ELF-1 (cell line): Measurements from ENCODE around the gene LGALS8.

Experiments used
- DNase-seq: peaks from one replicate; pipeline ENCODE4 v3.0.0-alpha.2; 2016; ENCODE audit warnings: low read depth, low spot score

Gene LGALS8

DNA sequence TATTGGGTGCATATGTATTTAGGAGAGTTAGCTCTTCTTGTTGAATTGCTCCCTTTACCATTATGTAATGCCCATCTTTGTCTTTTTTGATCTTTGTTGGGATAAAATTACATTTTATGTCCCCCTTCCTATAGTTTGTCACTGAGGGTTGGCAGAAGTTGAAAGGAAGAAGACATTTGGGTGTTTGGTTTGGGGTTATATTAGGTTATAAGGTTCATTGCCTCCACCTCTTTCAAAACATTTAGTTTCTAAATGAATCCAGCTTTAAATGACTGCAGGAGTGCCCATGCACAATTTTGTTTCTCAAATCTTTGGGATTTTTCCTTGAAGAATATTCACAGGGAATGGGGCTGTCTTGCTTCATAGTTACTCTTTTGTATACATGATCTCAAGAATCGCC, 14.6 kb upstream of the LGALS8 start:
- no peak for DNase-seq

DNA sequence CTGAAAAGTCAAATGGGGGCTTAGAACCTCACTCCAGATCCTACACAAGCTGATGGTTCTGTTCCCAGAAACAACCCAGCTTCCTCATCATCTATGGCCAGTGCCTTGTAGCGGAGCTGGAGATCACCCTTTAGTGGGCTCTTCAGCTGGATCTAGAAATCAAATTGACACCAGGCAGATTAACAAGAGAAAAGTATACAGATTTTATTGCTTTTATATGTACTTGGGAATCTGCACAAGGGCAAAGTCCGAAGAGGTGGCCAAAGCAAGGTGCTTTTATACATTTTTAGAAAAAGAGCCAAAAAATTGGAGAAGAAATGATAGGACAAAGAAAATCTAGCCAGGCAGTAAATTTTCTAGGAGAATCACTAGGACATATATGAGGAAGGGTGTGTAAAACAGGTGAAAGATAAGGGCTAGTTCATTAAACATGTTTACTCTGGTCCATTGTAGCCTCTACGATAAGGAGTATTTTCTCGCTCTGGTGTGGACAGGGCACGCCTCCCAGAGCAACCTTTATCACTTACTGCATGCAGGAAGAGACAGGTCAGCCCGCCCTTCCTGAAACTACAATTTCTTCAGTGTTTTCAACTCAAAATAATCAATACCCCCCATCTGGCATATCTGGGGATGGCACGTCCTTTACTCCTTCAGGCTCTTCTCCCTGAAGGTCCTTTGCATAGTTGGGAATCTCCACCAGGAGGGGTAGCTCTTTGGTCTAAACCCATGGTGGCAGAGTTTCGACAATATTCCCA, 14.0 kb upstream of the LGALS8 start:
- DNase-seq = no peak

DNA sequence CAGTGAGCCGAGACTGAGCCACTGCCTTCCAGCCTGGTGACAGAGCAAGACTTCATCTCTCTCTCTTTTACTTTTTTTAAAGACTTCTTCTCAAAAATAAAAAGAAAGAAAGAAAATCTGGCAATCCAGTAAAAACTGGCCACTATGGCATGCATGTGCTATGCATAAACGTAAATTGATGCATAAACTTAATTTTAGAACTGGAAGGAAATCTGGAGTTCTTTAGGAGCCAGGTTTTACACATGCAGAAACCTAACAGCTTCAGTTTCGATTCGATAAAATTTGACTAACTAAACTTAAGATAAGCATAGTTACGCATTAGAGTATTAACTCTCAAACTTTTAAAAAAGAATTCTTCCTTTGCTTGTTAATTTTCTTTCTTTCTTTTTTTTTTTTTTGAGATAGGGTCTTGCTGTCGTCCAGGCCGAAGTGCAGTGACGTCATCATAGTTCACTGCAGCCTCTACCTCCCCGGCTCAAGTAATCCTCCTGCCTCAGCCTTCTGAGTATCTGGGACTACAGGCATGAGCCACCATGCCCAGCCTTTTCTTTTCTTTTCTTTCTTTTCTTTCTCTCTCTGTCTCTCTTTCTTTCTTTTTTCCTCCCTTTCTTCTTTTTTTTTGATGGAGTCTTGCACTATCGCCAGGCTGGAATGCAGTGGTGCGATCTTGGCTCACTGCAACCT, 11.9 kb upstream of the LGALS8 start:
- no peak for DNase-seq

DNA sequence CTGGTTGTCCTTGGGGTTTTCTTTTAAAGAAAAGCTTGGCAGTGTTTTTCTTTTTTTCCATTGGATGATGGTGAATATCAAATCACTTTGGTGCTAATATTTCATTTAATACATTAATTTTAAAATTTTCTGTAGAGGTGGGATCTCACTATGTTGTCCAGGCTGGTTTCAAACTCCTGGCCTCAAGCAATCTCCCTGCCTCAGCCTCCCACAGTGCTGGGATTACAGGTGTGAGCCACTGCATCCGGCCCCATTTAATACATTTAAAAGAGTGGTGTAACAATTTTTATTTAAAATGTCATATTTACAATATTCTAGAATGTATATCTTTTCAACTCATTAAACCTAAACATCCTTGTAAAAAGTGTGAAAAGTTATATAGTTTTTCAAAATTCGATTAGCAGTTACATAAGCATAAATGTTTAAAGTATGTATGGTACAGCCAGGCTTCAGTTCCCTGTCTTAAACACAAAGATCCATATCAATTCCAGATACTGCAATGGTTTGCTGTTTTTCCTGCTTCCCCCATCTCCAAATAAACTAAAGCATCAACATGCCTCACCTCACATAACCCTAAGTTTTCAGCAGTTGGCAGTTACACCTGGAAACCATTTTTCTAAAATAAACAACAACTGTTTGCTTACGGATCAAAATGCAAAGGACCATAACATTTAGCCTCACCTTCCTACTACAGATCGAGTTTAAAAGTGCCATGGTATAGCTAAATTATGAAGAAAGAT, 8.9 kb upstream of the LGALS8 start:
- DNase-seq = no peak

DNA sequence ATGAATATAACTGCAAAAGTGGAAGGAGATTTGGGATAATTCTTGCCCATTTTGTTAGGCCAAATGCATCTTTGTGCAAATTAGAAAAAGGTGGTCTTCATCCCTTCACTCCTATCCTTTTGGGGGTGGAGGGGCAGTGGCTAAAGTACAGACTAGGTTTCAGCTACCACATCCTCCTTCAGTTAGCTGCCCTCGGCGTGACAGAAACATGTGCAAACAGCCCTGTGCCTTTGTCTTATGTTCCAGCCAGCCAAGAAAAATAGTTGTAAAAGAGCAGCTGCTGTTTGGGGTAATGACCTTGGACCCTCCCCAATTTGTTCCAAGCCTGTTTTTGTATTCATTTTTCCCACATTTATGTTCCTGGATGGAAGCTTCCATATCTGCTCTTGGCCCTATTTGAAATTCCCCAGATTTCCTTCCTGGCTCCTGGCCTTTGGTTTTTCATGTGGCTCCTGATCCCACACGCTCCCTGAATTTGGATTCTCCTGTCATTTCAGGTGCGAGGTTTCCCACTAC, 8.3 kb upstream of the LGALS8 start:
- no peak for DNase-seq

DNA sequence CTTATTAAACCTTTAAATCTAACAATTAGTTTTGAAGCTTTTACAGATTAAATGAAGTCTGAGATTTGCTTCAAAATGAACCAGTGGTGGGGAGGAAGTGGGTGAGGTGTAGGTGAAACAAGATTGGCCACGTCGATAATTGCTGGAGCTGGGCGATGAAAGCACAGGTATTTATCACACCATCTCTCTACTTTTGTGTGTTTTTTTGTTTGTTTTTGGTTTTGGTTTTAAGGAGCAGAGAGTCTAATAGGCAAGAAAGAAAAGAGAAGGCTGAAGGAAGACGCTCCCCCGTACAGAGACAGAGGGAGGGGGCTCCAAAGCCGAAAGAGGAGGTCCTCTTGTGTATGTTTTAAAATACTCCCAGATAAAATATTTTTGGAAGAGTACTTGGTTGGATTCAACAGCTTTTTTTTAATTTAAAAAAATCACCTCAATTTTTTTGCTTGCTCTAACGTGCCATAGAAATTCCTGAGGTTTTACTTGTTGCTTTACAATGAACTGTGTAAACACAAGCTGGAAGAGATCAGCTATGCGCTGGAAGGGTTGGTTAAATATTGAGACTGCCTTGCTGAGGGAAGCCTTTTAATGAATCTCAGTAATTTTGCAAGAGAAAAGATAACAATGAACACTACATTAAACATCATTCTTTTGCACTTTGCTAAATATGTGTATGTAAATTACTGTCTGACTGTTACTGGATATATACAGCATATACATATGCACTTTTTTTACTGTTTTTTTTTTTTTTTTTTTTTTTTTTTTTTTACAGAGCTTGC, 6.7 kb upstream of the LGALS8 start:
- no peak for DNase-seq

DNA sequence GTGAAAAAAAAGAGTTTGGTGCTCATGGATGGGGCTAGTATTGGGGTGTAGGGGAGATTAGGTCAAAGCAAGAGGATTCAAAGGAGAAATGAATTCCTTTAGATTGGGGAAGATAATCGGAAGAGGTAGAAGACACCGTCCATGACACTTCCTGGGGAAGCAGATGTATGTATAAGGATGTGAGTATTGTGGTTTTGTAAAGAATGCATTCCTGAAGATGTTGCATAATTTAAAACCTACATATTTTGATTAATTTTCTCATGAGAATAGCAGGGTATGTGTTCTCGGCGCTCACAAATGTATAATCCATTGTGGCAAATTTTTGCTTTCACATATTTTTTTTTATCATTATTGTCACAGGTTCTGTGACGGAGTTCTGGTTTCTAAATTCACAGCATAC, 5.5 kb upstream of the LGALS8 start:
- DNase-seq = no peak

DNA sequence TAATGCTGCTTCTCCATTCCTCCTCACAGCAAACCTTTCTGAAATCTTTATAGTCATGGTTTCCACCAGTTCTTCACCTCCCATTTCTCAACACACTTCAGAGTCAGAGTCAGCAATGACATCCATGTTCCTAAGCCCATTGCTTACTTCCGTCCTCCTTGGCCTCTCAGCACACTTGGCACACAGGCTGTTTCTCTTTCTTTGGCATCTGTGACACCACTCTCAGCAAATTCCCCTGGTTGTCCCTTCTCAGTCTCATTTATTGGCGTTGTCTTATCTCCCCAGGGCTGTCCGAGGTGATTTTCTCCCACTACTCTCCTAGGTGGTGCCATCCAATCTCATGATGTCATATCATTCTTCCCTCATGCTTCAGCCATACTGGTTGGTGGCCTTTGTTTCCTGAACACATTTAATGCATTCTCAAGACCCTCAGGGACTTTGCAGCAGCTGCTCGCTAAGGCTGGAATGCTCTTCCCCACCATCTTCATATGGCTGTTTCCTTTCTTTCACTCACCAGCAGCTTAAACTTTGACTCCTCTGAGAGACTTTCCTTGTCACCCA, 3.3 kb upstream of the LGALS8 start:
- DNase-seq = peak; percentile 52

DNA sequence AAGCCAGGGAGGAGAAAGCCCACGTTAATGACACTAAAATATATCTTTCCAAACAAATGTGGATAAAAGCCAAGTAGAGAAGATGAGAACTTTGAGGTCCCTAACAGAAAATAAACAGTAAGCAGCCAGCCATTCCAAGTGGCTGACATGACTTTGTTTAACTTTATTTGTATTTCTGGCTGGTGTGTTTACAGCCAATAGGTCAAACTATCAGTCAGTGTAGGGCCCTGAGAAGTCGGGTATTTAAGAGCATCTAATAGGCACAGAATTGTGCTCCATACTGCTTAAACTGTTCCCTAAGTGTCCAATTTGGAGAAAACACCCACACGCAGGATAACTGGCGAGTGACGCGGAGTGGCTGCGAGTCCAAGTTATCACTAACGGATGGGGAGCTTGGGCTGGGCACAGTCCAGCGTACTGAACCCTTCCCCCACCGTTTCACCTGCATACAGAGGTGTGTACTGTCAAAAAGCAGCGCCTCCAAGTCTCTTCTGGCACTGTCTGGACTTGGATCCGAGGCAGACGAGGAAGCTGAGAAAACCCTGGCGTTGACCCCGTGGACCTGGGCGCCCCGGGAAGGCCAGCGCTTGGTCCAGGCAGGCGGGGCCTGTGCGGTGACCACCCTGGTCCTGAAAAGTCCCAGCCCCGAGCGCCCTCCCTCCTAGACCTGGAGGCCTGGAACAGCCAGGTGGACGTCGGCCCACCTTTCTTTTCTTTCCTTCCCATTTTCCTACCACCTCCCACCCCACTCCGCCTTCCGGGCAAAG, 662 bp upstream of the LGALS8 start:
- peak; percentile 40 for DNase-seq

DNA sequence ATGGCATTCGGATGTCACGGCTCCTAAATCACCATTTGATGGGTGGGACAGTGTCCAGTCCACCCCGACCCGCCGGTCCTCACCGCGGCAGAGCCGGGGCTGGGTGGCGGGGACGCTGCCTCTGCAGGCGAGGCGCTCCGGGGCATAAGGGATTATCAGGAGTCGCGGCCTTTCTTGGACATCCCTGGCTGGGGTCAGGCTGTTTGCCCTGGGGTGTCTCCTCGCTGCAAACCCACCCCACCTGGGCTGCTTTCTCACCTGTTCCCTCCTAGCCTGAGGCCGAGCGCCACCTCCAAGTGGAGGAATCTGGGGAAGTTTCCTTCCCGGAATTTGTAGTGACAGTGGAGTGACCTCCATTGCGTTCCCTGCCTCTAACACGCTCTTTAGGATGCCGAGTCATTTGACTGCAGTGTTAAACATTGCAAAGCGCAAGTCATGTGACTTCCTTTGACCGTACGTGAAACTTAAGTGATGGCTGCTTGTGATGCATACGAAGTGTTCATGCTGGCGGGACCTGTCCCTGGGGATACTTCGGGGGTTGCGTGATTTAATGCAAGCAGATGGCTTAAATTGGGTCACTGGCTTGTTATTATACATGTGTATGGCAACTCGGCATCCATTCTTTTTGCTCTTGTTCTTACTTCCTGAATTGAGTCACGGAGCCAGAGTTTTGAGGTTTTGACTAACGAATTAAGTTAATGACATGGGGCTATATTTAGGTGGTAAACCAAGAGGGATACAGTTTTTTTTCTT, 536 bp downstream of the LGALS8 start:
- peak; percentile 79 for DNase-seq

DNA sequence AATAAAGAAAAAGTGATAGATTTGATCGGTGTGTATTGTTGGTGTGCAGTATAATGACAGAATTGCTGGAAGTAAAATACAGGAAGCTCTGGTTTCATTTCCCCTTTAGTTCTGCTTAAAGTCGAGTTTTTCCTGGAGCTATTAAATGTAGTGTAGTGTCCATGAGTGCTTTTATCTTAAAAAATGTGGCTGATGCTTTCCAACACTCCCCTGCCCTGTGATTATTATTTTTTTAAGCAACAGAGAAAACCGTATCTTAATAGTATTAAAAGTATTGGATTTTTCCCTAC, 1.1 kb downstream of the LGALS8 start:
- no peak for DNase-seq

DNA sequence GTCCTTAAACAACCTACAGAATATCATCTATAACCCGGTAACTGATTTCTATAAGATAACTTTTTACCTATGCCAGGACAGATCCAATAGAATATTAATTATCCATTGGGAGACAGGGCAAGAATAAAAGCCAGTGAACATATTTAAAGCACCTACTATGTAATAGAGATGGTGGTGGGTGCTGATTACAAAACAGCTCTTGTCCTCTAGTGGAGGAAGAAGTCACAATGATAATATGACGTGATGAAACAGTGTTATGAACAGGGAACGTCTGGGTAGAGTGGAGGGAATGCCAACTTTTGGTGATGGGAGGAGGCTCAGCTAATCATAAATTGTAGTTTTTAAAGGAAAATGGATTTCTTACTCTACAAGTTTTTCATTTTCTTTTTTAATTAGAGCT, 2.3 kb downstream of the LGALS8 start:
- DNase-seq = no peak

DNA sequence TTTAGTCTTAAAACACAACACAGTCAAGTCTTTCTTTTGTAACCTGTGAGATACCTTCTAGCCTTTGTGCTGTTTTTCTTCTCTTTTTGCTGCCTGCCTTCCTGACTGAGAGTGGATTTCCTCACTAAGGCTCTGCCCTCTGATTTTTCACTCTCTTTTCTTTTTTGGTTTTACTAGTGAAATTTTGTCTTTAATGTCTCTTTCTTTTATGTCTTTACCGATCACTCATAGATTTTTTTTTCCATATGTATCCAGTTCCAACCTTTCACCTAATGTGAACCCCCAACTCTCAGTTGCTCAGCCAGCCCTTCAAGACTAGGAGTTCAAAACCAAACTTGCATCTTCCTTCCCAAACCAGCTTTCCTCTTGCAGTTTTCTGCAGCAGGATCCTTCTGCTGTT, 6.5 kb downstream of the LGALS8 start:
- DNase-seq = no peak

DNA sequence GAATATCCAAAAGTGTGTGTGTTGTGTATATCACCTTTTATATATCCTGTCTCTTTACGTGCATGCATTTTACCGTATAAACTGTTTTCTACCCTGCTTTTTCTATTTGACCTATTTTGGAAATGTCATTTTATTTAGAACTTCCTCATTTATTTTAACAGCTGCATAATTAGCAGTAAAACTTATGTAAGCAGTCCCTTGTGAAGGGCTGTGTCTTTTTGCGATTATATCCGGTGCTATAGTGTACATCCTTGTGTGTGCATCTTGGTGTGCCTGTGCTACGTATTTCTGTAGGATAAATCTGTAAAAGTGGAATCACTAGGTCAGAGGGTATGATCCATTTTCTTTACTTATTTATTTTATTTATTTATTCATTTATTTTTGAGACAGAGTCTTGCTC, 7.2 kb downstream of the LGALS8 start:
- no peak for DNase-seq

DNA sequence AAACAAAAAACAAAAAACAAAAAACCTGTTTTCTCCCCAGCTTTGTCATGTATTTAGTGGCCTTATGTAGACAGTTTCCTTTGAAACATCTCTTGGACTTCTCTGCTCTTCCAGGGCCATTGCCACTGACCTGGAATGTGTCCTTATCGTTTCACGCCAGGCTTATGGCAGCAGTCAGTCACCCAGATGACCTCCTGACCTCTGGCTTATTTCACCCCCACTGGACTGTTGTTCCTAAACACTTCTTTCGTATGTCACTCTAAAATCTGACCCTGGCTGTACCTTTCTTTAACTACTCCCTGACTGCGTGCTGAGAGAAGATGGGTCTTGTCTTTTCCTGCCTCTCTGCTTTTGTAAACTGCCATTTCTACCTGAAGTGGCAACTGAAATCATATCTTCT, 9.1 kb downstream of the LGALS8 start:
- DNase-seq = no peak

DNA sequence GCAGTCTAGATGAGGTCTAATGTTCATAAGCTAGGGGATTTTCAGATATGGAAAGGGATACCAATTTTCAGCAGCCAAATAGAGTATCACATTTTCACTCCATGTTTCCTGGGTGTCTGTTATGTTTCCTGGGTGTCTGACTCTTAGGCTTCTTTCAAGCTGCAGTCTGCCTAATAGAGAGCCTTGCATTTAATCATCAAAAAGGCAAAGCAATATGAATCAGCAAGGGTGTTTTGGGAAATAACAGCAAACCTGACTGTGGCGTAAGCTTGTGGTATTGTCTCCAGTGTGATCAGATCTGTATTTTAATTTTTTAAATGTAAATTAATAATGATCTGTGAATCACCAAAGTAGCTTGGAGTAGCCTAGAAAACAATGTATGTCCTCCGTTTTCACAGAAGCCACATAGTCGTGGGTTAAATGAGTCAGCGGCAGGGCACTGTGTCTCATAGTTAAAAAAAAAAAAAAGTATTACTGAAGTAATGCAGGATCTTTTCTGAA, 10.4 kb downstream of the LGALS8 start:
- no peak for DNase-seq

DNA sequence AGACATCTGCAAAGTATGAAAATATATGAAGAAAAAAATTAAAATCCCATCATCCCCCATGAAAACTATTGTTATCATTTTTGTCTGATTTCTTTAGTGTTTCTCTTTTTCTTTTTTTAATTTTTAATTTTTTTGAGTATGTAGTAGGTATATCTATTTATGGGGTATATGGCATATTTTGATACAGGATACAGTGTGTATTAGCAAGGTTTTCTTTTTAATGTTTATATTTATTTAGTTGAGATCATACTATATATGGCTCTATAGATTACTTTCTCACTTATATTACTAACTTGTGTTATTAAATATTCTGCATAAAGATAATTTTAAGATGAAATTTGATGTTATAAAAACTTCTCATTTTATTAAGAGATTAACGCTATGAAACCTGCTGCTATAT, 11.4 kb downstream of the LGALS8 start:
- no peak for DNase-seq

DNA sequence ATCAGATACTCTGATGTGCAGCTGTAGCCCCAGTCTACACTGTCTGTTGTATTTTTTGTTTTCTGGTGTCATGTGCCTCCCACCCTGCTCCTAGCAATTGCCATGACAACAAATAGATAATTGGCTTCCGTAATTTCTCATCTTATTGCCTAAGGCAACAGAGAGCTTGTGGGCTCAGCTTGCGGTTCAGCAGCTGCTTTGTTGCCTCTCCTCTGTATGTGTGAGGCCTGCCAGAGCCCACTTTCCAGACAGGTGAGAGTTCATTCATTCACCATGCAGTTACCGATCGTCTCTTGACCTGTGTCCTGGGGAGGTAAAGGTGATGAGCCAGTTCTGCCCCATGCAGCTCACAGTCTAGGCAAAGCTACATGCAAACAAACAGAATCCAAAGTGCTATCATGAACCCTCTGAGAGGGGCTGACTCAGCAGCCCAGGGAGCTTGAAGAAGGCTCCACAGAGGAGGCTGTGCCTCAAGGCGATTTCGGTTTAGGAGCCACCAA, 11.9 kb downstream of the LGALS8 start:
- DNase-seq = peak; percentile 71

DNA sequence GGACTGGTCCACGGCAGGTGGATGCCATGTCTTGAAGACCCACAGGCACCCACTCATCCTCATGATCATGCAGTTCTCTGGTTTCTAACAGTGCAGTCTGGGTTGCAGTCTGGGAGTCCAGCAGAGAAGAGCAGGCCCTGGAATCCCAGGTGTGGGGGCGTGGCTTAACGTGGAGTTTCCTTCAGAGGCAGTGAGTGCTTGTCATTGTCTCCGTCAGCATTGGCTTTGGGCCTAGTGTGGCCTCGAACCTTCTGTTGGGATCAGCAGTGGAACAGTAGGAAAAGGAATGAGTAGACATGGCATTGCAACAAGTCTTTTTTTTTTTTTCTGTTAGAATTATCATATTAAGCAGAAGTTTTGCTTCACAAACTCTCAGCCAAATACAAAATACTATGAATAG, 12.8 kb downstream of the LGALS8 start:
- peak; percentile 21 for DNase-seq
